Measurements from ENCODE around the gene ANKMY2.
A peak's percentile ranks its signal among the peaks of the same experiment; 100 is the strongest.

ANKMY2 gene

DNA sequence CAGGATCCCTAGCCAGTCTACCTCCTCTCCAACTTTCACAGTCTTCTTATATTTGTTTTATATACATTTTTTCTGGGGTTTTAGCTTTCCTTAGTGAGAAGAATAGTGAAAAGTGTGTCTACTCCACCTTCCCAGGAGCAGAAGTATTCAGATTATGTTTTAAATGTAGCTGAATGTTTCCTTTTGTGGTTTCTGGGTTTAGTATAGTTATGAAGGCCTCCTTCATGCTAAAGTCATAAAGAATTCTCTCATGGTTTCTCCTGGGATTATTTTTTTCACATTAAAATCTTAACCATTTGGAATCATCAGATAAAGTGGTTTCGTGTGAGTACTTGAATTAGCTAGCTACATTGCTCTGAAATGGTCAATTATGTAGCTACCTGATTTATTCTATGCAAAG lies 50.9 kb downstream of the ANKMY2 start:
- TF ChIP-seq, protein P1, sequence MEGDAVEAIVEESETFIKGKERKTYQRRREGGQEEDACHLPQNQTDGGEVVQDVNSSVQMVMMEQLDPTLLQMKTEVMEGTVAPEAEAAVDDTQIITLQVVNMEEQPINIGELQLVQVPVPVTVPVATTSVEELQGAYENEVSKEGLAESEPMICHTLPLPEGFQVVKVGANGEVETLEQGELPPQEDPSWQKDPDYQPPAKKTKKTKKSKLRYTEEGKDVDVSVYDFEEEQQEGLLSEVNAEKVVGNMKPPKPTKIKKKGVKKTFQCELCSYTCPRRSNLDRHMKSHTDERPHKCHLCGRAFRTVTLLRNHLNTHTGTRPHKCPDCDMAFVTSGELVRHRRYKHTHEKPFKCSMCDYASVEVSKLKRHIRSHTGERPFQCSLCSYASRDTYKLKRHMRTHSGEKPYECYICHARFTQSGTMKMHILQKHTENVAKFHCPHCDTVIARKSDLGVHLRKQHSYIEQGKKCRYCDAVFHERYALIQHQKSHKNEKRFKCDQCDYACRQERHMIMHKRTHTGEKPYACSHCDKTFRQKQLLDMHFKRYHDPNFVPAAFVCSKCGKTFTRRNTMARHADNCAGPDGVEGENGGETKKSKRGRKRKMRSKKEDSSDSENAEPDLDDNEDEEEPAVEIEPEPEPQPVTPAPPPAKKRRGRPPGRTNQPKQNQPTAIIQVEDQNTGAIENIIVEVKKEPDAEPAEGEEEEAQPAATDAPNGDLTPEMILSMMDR (IDR thresholded peaks at IDR 0.05; ENCODE audit: low read depth, low read length, missing control alignments): no peak
- H3K4me3 ChIP-seq (replicated peaks; ENCODE audit: low read depth, low read length): no peak overlapping the region
- no peak for DNase-seq (ENCODE audit: extremely low read depth, low read depth)

DNA sequence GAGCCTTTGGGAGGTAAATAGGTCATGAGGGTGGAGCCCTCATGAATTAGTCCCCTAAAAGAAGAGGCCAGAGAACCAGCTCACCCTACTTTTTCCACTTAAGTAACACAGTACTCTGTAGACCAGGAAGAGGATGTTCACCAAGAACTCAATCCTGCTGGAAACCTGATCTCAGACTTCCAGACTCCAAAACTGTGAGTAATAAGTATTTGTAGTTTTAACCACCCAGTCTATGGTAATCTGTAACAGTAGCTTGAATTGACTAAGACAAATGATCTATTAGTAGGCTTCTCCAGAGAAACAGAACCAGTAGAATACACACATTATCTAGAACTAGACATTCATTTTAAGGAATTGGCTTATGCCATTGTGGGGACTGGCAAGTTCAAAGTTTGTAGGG lies 51.5 kb downstream of the ANKMY2 start:
- no peak overlapping the region for H3K4me3 ChIP-seq (replicated peaks; ENCODE audit: low read depth, low read length)
- TF ChIP-seq, protein P1 (IDR thresholded peaks at IDR 0.05; ENCODE audit: low read depth, low read length, missing control alignments): no peak
- DNase-seq (ENCODE audit: extremely low read depth, low read depth): no peak

DNA sequence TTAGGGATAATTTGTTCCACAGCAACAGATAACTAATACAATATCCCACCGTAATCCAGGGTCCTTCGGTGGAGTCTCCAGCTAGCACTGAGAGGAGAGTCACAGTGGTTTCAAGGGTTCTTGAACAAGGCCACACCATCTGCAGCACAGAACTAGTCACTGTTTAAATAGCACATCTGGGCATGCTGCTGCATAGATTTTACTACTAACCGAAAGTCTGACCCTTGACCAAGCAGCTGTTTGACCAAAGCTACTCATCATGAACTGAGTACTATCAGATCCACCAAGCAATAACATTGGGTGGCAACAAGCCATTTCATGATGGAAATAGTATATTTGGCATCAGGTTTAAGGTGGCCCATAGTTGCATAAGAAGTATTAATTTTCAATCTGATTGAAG lies 53.2 kb downstream of the ANKMY2 start:
- peak; percentile 38 for DNase-seq (ENCODE audit: extremely low read depth, low read depth)
- no peak overlapping the region for H3K4me3 ChIP-seq (replicated peaks; ENCODE audit: low read depth, low read length)
- TF ChIP-seq, protein P1 (IDR thresholded peaks at IDR 0.05; ENCODE audit: low read depth, low read length, missing control alignments): no peak

DNA sequence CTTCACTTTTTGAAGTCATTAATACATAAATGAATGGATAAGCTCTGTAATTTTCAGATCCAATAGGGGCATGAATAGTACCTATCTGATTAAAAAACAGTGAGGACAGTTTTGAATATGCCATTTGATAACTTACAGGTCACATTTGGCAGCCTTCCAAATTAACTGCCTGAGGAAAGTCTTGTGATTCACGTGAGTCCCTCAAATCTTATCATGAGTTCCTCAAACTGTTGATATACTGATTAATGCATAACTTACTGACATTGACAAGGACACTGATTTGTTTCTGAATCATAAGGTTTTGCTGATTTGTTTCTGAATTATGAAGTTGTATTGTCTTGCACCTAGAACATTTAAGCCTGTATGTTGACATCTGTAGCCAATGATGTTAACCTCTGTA lies 55.1 kb downstream of the ANKMY2 start:
- DNase-seq (ENCODE audit: extremely low read depth, low read depth): no peak
- TF ChIP-seq, protein P1 (IDR thresholded peaks at IDR 0.05; ENCODE audit: low read depth, low read length, missing control alignments): no peak
- H3K4me3 ChIP-seq (replicated peaks; ENCODE audit: low read depth, low read length): no peak overlapping the region

DNA sequence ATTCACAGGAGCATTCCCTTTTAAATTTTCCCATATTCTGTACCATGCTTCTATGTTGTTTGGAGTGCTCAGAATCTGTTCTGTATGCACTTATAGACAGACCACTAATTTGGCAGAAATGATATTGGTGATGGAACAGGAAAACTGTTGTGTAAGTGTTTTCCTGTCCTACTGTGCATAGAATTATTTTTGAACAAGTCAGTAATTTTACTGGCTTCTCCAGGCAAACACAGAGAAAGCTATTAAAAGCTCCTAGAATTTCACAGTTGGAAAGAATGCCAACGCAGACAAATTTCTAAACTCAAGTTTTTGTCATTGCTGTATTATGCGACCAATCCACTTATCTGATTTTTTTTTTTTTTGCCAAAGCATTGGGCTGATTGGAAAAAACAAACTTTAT lies 55.7 kb downstream of the ANKMY2 start:
- TF ChIP-seq, protein P1 (IDR thresholded peaks at IDR 0.05; ENCODE audit: low read depth, low read length, missing control alignments): no peak
- H3K4me3 ChIP-seq (replicated peaks; ENCODE audit: low read depth, low read length): no peak overlapping the region
- no peak for DNase-seq (ENCODE audit: extremely low read depth, low read depth)

DNA sequence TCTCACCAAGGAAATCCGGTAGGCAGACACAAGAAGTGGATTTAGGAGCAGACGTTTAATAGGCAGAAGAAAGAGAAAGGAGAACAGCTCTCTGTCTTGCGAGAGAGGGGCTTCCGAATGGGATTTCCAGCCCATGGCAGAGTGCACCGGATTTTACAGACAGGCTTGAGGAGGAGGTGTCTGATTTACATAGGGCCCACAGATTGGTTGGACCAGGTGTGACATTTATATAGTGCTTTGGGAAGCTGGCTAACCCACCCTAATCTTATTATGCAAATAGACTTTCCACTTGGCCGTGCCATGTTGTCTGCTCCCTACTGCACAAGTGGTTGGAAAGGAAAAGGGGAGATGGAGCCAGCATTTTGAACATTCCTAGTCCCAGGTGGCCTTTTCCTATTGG lies 57.8 kb downstream of the ANKMY2 start:
- no peak for DNase-seq (ENCODE audit: extremely low read depth, low read depth)
- TF ChIP-seq, protein P1 (IDR thresholded peaks at IDR 0.05; ENCODE audit: low read depth, low read length, missing control alignments): no peak
- H3K4me3 ChIP-seq (replicated peaks; ENCODE audit: low read depth, low read length): no peak overlapping the region

DNA sequence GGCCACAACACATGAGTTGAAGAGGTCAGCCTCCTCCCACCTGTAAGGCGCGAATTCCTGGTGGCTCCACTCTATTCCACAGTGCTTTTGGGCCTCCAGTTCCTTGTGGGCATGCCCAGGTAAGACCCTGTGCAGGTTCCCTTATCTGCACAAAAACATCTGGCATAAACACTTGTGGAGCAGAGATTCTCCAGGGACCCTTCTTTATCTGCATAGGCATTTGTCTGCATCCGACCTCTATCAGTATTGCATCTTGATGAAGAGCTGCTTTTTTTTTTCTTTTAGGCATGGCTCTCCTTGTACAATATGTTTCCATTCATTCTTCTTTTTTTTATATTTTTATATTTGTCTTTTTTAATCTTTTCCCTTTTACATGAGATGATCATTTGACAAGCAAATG lies 58.4 kb downstream of the ANKMY2 start:
- H3K4me3 ChIP-seq (replicated peaks; ENCODE audit: low read depth, low read length): no peak overlapping the region
- TF ChIP-seq, protein P1 (IDR thresholded peaks at IDR 0.05; ENCODE audit: low read depth, low read length, missing control alignments): no peak
- DNase-seq (ENCODE audit: extremely low read depth, low read depth): no peak
